ENCODE measurements around the gene MED13L.

Gene MED13L

DNA sequence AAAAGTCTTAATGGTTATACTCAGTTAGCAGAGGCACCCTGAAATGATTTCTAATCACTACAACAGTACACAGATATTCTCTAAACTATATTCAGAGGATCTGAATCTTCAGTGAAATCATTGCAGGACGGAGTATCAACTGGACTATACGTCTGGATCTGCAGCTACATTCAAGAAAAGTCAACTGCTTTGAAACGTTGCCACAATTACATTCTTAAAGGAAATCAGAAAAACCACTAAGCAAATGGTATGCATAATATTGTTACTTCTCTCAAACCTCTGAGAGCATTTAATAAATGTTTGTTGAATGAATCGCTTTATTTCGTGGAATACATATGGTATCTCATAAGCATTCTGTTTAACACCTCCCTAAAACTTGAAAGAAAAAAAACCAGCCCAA, 67.4 kb downstream of the MED13L start:
- DNase-seq, result no peak

DNA sequence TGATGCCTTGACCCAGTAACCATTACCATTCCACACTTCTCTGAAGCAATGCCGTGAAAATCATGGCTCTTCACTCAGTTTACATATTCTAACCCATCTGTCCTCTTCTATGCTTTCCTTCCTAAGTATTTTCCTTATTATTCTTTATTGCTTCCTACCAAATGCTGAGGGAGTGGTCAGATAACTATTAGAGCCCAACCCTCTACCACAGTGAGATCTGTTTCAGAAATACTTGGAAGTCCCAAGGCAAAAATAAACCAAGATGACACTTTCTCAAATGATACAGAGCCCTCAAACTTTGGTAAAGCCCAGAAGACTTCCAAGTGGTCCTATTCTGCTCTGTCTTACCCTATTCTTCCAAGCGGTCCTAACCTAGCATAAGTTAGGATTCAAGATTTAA, 68.0 kb downstream of the MED13L start:
- no peak for DNase-seq

DNA sequence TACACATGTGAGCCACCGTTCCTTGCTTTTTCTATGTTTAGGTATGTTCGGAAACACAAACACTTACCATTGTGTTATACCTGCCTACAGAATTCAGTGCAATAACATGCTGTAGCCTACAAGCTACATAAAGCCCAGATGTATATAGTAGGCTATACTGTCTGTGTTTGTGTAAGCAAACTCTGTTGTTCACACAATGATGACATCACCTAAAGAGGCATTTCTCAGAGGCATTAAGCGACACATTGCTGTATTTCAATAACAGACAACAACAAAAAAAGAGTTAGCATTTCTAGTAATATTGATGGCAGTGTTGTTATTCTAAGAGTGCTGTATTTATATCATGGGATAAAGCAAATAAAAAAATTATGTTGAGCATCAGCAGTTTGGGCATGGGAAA, 70.2 kb downstream of the MED13L start:
- no peak for DNase-seq

DNA sequence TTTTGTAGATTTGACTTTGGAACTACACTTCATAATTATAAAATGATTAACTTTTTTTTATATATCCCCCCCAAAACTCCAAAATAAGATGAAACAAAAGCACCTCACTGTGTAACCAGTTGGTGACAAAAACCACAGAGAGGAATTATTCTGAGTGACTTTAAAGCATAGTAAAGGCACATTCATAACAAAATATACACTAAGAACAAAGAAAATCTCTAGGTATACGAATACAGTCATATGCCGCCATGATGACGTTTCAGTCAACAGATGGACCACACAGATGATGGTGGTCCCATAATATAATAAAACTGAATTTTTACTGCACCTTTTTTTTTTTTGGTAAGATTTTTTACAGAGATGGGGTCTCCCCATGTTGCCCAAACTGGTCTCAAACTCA, 70.7 kb downstream of the MED13L start:
- DNase-seq, result no peak

DNA sequence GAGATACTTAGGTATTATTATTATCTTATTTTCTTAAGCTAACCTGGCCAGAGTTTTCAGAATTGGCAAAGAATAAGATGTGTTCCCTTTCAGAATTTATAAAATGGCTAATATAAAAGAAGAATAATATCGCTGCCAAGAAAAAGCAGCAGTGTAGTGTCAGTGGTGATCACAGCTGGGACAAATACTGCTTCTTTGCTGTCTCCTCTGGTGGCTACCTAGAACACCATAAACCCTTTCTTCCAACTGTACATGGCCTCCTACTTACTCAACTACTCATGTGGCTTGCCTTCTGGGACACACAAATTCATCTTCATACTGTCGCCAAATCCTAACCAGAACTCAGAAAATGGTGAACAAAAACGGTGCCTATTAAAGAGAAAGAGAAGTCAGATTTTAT, 72.7 kb downstream of the MED13L start:
- no peak for DNase-seq

DNA sequence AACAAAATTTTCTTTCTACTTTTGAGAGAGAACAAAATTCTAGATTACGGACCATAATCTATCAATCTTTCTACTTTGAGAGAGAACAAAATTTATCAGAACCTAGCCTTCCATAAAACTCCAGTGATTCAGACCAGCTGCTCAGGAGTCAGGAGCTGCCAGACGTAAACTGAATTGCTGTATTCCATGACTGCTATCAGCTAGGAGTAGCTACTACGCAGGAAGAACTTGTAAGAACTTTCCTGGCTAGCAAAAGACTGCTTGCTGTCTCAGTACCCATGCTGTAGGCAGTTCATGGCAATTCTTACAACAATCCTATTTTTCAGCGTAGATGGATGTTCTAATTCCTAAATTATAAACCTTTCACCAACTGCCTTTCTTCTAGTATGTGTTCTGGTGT, 73.3 kb downstream of the MED13L start:
- DNase-seq, result no peak

DNA sequence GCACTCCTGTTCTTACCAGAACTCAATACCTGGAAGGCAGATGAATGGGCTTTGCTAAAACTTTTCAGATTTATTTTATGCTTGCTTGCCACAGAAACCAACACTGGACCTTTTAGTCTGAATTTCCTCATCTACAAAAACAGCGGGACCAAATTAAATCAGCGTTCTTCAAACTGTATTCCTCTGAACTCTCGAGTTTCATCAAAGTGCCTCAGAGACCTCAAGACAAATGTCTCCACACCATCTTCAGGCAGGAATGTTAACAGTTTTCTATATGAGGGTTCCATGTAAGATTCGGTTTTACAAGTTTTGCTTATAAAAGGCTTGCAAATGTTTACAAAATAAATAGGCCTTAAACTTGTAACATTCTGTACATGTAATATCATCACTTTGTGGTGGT, 74.6 kb downstream of the MED13L start:
- DNase-seq, result no peak

DNA sequence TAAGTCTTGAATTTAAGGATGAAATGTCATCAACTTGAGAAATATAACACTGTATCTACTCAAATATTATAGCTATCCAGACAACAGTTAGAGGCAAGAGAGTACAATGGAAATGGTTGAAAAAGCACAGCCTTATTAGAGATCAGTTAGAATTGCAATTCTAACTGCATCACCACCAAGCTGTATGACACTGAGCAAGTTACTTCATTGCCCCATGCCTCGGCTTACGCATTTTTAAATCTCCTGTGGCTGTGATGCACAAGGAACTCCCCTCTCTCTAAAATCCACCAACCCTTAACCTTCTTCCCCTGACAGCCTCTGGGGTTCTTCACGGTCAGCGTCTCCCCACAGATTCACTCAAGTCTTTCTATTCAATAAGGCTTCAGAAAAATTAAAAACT, 75.1 kb downstream of the MED13L start:
- no peak for DNase-seq

DNA sequence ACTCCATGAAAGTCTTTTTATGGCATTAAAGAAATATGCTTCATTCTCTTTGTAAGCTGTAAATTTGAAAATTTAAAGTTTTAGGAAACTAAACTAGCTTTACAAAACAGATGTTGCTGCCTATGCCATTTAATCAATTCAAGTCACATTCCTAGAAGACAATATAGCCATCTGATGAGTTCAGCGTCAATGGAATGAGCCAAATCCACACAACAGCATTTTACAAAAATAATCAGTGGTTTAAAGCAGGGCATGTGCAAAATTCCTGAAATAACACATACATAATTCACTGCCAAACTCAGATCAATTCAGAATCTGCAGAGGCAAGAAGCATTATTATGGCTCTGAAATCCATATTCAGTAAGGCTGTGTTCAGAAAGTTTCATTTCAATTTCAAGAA, 75.6 kb downstream of the MED13L start:
- no peak for DNase-seq

DNA sequence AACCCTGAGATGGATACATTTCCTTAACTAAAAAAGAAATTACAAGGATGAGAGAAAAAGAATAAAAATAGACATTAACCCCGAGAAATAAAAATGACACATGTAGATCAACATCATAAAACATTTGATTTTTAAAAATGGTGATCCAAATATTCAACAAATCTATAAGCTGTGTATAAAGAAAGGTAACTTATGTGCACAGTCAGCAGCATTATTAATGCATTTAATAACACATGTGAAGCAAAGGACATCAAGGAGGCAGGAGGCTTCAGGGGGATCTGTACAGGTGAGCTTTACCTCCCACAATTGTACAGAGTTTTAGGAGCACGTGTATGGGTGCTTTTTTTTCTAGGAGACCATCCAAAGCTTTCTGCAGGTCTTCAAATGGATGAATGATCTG, 76.1 kb downstream of the MED13L start:
- DNase-seq, result no peak

DNA sequence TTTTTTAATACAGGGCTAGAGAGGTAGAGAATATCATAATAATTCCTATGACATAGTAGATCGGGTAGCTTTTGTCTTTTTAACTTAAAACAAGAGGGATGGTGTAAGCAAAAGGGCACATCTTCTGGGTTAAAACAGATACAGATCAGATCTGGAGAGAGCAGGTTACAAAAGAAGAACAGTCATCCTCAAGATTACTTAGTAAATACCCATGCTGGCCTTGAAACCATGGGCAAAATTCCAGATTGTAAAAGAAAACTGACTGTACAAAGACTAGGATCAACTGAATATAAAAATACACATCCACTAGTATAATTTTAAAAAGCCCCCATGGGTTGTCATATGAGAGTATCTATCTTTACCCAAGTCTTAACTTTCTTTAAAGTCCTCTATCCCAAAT, 76.7 kb downstream of the MED13L start:
- no peak for DNase-seq

DNA sequence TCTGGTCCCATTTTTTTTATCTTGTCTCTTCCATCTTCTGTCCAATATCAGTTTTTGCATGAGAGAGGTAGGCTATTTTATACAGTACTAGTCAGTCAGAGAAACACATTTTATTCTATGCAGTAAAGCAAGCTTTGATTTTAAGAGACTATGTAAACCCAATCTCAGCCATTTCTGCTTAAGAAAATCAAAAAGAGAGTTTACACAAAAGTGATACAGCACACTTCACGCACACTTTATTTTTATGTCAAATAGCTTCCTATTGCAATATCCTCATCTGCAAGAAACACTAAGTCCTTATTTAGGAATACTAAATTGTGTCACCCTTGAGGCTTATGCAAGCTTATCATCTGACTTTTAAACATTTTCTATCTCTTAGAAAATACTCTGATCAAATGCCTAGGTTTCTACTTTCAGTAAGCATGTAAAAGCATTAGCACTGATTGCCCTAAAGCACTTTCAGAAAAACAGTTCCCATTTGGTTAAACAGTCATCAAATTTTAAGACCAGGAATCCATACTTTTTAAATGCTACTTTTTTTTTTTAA, 78.3 kb downstream of the MED13L start:
- DNase-seq, result no peak

DNA sequence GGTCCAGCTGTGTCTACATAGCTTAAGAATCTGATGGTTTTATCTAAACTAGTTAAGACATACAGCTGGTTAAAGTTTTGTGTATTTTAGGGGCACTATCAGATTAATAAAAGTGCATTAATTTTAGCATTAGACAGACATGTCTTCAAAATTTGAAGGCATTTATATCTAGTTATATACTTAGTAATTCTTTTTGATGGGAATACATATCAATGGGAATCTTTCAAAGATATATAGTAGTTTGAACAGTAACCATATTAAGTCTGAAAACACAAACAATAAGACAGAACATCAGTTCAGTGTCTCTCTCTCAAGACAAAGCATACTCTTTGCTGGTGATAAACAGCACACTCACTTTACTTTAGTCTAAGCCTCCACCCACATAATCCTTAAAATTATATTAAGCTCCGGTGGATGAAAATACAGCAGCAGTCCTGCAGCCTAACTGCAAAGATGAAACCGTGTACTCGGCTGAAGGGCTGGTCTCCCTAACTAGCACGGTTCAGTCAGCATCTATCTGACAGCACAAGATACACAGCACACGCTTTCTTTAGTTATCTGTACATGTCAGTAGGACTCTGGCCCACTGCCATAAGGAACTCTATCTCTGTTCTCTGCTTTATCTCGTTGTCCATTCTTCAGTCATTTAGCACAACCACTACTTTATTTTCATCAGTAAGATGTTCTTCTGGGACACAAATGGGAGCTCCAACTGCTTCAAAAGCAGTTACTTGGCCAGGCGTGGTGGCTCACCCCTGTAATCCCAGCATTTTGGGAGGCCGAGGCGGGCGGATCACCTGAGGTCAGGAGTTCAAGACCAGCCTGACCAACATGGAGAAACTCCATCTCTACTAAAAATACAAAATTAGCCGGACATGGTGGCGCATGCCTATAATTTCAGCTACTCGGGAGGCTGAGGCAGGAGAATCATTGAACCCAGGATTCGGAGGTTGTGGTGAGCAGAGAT, 80.5 kb downstream of the MED13L start:
- no peak for DNase-seq

DNA sequence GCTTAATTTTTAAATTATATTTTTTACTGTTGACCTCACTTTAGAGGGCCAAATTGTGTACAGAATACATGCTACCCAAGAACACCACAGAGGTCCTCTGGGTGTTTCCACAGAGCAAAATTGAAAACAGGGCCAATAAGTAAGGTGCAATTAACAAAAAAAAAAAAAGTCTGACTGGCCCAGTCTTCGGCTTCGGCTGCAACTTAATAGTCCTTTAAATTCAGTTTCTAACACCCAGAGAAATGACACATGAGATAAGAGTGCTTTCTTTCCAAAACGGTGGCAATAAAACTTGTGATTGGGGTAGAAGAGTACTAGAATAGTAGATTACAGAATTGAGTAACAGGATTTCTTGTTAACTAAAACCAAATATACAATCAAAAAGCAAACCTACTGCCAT, 81.3 kb downstream of the MED13L start:
- no peak for DNase-seq

DNA sequence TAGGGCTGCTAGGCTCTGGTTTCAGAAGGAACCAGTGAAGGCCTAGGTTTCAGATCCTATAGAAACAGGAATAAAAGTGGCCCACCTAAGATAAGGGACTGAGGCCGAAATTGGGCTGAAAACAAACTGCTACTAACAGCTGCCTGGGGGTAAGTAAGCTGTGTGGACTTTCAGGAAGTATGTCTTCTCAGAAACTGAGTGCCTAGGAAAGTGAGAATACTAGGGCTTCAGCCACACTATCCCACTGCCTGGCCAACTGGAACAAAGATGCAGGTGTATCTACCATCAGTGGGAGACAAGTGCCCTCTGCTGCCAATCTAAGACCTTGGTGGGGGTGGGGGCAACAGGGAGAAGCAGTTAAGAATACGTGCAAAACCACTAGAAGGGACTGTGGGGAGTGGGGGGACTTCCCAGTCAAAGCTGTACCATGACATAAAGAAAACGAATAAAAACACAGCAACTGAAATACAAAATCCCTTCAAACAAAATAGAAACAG, 82.5 kb downstream of the MED13L start:
- no peak for DNase-seq

DNA sequence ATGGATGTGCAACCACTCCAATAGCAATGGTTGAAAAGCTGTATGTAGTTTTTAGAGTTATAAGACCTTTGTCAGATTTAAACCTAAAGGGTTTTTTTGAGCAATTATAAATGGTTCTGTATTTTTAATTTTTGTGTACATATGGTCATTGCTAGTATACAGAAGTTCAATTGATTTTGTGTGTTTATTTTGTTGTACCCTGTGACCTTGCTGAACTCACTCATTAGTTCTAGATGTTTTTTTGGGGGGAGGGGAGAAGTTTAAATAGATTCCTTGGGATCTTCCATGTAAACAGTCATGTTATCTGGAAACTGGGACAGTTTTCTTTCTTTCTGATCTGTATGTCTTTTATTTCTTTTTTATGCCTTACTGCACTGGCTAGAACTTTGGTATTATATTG, 87.8 kb downstream of the MED13L start:
- no peak for DNase-seq

DNA sequence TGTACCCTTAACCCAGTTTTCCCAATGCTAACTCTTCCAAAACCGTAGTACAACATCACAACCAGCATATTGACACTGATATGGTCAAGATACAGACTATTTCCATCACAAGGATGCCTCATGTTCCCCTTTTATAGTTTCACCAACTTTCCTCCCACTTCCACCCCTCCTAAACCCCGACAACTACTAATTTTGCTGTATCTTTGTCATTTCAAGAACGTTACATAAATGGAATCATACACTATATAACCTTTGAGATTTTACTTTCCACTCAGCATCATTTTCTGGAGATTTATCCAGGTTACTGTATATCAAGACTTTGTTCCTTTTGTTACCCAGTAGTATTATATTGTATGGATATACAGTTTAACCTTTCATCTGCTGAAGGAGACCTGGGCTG, 88.9 kb downstream of the MED13L start:
- no peak for DNase-seq

DNA sequence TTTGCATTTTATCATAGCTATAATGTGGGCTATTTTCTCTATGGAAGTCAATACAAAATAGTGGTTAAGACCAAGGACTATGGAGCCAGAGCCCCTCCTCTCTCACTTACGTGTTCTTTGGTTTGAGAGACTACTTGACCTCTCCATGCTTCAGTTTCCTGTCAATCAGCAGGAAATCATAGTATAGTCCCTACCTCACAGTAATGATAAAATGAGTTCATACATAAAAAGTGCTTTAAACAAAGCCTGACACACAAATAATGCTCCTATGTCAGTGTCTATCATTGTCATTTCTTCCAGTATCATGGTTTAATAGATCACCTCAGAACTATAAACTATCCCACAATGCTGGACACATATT, 90.4 kb downstream of the MED13L start:
- DNase-seq, result no peak

DNA sequence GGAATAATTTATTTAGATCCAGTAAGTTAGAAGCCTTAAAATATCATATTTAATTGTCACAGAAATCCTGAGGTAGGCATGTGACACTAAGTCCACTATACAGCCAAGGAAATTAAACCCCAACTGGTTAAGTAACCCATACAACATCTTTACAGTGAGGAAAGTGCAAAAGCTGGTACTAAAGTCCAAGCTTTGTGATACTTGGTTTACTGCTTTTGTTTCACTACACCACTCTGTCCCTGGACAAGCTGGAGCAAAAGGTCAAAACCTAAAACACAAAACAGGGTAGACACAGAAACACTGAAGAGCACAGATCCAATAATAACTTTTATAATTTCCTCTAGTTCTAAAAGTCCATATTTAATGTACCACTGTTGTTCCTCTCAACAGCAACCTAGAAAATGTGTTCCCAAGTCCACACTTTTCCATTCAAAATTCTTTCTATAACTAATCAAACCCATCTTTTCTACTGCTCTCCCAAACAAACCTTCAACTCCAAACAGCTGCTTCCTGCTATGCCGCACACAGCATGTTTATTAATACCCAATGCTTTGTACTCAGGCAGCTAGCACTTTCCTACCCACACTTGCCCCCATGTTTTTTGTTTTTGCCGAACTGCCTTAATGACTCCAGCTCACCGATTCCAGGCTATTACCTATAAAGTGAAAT, 90.9 kb downstream of the MED13L start:
- DNase-seq, result no peak

DNA sequence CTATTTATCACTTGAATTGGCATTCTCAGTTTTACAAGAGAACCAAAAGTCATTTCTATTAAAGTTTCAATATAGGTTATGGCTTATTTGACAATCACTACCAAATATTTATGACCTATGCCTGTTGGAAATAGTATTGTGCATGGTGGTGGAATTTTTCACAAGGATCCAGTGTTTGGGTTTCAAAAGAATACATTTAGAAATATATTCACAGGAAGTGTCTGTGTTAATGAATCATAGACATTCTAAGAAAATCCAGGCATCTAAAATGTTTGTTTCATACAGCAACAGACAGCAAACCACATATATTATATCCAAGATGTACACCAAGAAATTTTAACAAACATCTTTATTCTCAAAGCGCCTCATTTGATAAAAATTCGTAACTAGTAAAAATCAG, 92.7 kb downstream of the MED13L start:
- no peak for DNase-seq

DNA sequence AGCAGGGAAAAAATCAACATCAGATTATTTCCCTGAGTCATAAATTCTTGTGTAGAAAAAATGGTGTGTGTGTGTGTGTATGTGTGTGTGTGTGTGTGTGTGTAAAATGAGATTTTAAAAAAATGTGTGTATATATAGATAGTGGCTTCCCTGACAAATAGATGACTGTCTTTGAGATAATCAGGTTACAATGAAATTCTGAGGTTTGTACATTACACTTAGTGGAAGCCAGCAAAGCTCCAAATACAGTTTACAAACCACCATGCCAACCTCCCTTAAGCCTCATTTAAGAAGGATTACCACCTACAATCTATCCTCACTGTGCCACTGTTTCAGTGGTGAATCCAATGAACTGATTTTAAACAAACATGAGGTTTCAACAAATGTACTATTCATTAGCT, 93.8 kb downstream of the MED13L start:
- no peak for DNase-seq

DNA sequence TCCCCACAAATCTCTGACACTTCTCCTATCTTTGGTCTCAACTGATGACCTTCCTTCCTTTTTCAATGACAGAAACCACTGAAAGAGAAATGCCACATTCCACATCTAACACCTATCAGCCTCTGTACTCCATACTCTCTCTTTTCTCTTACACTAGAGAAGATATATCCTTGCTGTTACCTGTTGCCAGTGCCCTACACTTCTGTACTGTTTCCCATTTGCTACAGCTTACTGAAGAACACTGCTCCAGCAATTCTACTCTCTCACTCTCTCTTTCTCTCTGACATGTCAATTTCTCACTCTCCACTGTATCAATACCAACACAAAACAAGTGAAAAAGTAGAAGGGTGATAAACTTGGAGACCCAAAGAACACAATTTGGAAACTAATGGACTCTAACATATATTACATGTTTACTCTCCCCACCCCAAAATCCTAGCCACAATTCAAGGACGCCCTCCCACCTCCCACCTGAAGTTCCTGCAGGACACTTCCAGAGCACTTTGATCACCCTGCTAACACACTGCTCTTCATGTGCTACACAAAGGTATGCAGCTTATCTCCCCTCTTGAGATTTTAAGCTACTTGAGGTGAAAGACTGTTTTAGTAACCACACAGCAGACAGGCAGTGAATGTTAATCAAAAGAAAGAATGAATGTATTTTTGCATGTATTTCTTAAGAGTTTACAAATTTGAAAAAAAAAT, 95.0 kb downstream of the MED13L start:
- no peak for DNase-seq

DNA sequence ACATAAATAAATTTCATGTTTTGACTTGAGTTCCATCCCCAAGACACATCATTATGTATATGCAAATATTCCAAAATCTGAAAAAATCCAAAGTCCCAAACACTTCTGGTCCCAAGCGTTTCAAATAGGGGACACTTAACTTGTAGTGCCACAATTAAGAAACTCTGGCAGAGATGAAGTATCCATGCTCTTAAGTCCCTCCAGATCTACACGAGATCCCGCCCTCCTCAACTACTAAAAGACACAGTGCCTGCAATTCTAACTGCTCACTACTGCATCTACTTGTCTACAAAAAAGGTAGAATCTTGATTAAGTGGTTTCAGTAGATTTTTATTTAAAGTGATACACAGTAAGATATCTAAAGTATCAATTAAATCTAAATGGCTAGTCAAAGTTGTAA, 97.0 kb downstream of the MED13L start:
- DNase-seq, result no peak
